Testis (tissue), 3 donors: ENCODE results near the gene EMILIN3. TPM values are rescaled to one million over a fixed set of nuclear protein-coding genes. Genes with fewer than 3 reads are reported as not detected.

Source experiments
- DNase-seq: peaks from one replicate; pipeline ENCODE4 v3.0.0-alpha.2; 2019
- H3K27ac ChIP-seq, 2 donors: fragments of 200-600 bp; sonication (generic); one replicate each; pipeline ENCODE4 v1.5.1; 2019
- H3K27me3 ChIP-seq: fragments of 200-600 bp; sonication (generic); one replicate; pipeline ENCODE4 v1.5.1; 2019
- H3K36me3 ChIP-seq: fragments of 200-600 bp; sonication (generic); one replicate; pipeline ENCODE4 v1.5.1; 2017; ENCODE audit warnings: low read depth; ENCODE audit errors: missing control alignments
- H3K4me1 ChIP-seq: fragments of 200-600 bp; sonication (generic); one replicate; pipeline ENCODE4 v1.5.1; 2019
- H3K4me3 ChIP-seq, 2 donors: fragments of 200-600 bp; sonication (generic); one replicate each; pipeline ENCODE4 v1.5.1; 2017 to 2019
- H3K9me3 ChIP-seq: fragments of 200-600 bp; sonication (generic); one replicate; pipeline ENCODE4 v1.5.1; 2017
- CTCF ChIP-seq, 3 experiments: fragments of 450-650 bp in 2 of 3; fragments of 200-600 bp in 1 of 3; sonication (generic) in 1 of 3; IDR thresholded peaks; one replicate each; pipeline ENCODE4 v1.5.1; 2016 to 2019; ENCODE audit warnings: antibody characterized with exemption in 3 of 3, mild to moderate bottlenecking in 2 of 3, moderate library complexity in 1 of 3
- POLR2A ChIP-seq: fragments of 450-650 bp; IDR thresholded peaks from one replicate; pipeline ENCODE4 v1.6.1; 2017; ENCODE audit warnings: antibody characterized with exemption, mild to moderate bottlenecking, moderate library complexity
- WGBS, 2 donors: methylation state at CpG; one replicate each; pipeline ENCODE4 v1.1.5; 2018; 5-methylcytosine and 5-hydroxymethylcytosine counted together
- intact Hi-C: fragments of 100-400 bp; cut with DNase I; formaldehyde crosslinking; loops from one replicate; pipeline ENCODE4 v1.15.1; 2023; ENCODE audit warnings: low total_unique reads
- polyA plus RNA-seq: library from polyadenylated mRNA; stranded (reverse); fragments of 350-450 nt; fragmentation: Illumina TruSeq; extraction: RNeasy Lipid Tissue Mini Kit (QIAGEN cat#74804); gene quantifications from one replicate; pipeline ENCODE4 v1.2.3, GENCODE V29; 2014; ENCODE audit warnings: low read depth, low replicate concordance; ENCODE audit not compliant: insufficient read depth
- total RNA-seq, 2 donors: library from RNA; depleted of rRNA; stranded (reverse); fragments of >200 nt; gene quantifications; one replicate each; pipeline ENCODE4 v1.2.3, GENCODE V29; 2016

The EMILIN3 gene
- total and polyA plus RNA-seq, 3 donors from 2014 or later = 3.7 to 14.8 (median 4.2) TPM

GRCh38 chr20:41373931-41374920 lies 7.6 kb upstream of the EMILIN3 start:
- H3K27ac ChIP-seq = no peak overlapping the region
- peaks cover 5% of the 10 kb centered on the region for H3K4me1 ChIP-seq
- DNase-seq = no peak
- TF ChIP-seq POLR2A (no peak), CTCF (IDR thresholded peaks at IDR 0.05) (no peak)
- no peaks in the 10 kb centered on the region for H3K36me3 ChIP-seq
- intact Hi-C loops = no loop called here
- WGBS, 2 donors = 71 to 82% methylated on average over 9 of the region's 9 CpGs
- H3K9me3 ChIP-seq = no peaks in the 10 kb centered on the region
- no peak overlapping the region for H3K4me3 ChIP-seq
- no peaks in the 10 kb centered on the region for H3K27me3 ChIP-seq

- TF ChIP-seq CTCF (IDR thresholded peaks at IDR 0.05) (no peak), POLR2A (no peak)
- Histone ChIP-seq H3K9me3 (no peaks in the 10 kb centered on the region), H3K27me3 (no peaks in the 10 kb centered on the region), H3K27ac (no peak overlapping the region), H3K4me3 (no peak overlapping the region), H3K4me1 (peaks cover 5% of the 10 kb centered on the region), H3K36me3 (no peaks in the 10 kb centered on the region)
- intact Hi-C loops = no loop called here
- 84 to 93% methylated on average over 11 of the region's 11 CpGs for WGBS, 2 donors
- DNase-seq = no peak
These were observed 6.7 kb upstream of the EMILIN3 start for GRCh38 chr20:41373251-41373783.

- no peak for DNase-seq
- WGBS, 2 donors = 85 to 96% methylated on average over 4 of the region's 4 CpGs
- Histone ChIP-seq H3K9me3 (no peaks in the 10 kb centered on the region), H3K4me1 (peaks cover 5% of the 10 kb centered on the region), H3K27me3 (no peaks in the 10 kb centered on the region), H3K36me3 (no peaks in the 10 kb centered on the region), H3K4me3 (no peak overlapping the region), H3K27ac (no peak overlapping the region)
- intact Hi-C loops = no loop called here
- no peak for TF ChIP-seq CTCF (IDR thresholded peaks at IDR 0.05)
- no peak for TF ChIP-seq POLR2A
These were observed 4.8 kb upstream of the EMILIN3 start for GRCh38 chr20:41371371-41371770.

GRCh38 chr20:41370176-41370575 lies 3.6 kb upstream of the EMILIN3 start:
- intact Hi-C loops = no loop called here
- DNase-seq = no peak
- Histone ChIP-seq H3K4me1 (peaks cover 10% of the 10 kb centered on the region), H3K36me3 (no peaks in the 10 kb centered on the region), H3K27me3 (no peaks in the 10 kb centered on the region), H3K9me3 (no peaks in the 10 kb centered on the region), H3K27ac (no peak overlapping the region), H3K4me3 (no peak overlapping the region)
- 81 to 88% methylated on average over 5 of the region's 5 CpGs for WGBS, 2 donors
- TF ChIP-seq CTCF (IDR thresholded peaks at IDR 0.05) = no peak
- TF ChIP-seq POLR2A = no peak
